NCI-H1092 treated with DMSO at 0.1 percent for 48 hours (cell line): ENCODE data around the gene ARHGAP26.
A peak's percentile ranks its signal among the peaks of the same experiment; 100 is the strongest.

ENCODE experiments used
- DNase-seq: peaks from one replicate; lab custom pipeline; 2025; lab: John Stamatoyannopoulos, UW

ARHGAP26 gene

DNA sequence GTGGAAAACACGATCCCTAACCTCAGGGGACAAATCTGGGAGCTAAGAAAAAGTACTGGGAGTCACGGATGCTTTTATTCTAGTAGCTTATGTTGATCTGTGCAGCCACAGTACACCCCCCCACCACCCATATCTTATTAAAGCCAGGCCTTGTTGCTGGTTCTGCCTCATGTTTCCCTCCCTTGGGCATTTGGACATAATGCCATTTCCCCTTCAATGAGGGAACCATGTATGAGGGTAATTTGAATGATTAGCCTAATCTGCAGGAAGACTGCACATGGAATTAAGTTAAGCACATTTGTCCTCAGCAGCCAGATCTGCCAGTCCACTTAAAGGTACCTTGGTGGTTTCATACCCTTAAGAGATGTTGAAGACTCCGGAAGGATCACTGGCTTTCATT lies 102.0 kb downstream of the ARHGAP26 start:
- DNase-seq, result no peak

- DNase-seq, result no peak
Observed at GRCh38 chr5:142872795-142873194, 102.6 kb downstream of the ARHGAP26 start.

DNA sequence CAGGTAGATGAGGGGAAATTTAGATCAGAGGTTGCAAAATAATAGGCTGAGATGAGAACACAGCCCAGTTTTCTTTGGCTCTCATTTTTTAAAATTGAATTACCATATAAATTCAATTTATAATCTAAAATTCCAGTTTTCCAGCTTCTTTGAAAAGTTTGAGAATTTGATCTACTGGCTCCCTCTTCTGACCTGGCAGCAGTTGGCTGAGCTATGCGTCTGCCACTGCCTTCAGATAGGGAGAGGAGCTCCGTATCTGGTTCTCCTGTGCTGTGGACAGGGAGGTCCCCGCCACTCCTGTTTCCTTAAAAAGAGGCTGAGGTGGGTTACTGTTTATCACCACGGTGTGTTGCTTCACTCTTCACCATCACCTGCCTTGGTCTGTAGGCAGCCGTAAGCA lies 103.7 kb downstream of the ARHGAP26 start:
- DNase-seq, result no peak

GRCh38 chr5:142874540-142874939 lies 104.4 kb downstream of the ARHGAP26 start:
- DNase-seq, result no peak

GRCh38 chr5:142875936-142876335 lies 105.8 kb downstream of the ARHGAP26 start:
- no peak for DNase-seq

GRCh38 chr5:142876817-142877216 lies 106.6 kb downstream of the ARHGAP26 start:
- DNase-seq, result no peak

DNA sequence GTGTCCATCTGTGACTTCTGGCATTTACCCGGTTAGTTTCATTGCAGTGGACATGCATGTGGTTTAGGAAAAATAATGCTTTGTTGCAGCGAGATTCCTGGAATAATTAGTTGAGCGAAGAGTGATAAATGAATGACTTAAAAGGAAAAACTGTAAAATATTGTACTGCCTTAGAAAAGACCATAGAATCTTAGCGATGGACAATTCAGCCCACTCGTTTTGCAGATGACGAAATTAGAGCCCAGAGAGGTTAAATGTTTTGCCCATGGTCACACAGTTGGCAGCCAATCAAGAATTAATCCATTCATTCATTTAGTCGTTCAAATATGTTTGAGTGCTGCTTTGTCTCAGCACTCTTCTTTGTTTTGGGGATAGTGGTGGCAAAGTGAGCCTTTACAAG lies 107.9 kb downstream of the ARHGAP26 start:
- DNase-seq, result no peak

GRCh38 chr5:142878638-142879037 lies 108.5 kb downstream of the ARHGAP26 start:
- DNase-seq, result no peak

- no peak for DNase-seq
Observed at GRCh38 chr5:142881076-142881783, 111.1 kb downstream of the ARHGAP26 start.

GRCh38 chr5:142881784-142882126 lies 111.6 kb downstream of the ARHGAP26 start:
- DNase-seq, result no peak

- DNase-seq, result no peak
Observed at GRCh38 chr5:142883025-142883424, 112.8 kb downstream of the ARHGAP26 start.

DNA sequence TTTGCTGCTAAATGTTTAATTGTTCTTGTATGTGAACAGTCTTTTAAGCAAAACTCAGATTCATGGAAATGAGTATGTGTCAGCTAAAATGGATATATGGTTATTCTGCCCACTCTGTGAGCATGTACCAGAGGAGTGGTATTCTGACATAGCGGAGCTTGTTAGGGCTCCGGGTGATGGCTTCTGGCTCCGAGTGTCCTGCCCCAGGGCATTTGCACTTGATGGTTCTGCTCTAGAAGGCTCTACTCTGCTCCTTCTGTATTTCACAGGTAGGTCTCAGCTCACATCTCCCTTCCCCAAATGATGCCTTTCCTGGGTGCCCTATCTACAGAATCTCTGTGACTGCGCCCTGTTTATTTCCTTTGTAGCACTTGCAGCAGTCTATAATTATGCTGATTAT lies 113.3 kb downstream of the ARHGAP26 start:
- DNase-seq, result no peak

GRCh38 chr5:142884029-142884428 lies 113.9 kb downstream of the ARHGAP26 start:
- DNase-seq, result no peak

DNA sequence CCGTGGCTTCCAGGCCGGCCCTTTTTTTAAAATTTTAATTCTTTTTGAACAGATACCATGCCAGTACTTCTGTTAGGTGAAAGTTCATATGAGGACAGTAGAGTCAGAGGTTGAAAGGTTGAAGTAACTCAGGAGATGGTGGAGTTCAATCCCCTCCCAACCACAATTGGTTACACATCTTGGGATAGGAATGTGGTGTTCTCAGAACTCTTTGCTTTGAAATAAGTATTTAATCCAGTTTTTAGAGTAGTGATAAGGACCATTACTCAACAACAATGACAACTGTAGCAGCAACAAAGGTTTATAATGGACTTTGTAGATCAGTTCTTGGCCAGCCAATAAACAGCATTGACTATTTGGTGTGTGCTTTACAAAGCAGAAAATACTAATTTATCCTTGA lies 116.0 kb downstream of the ARHGAP26 start:
- no peak for DNase-seq

DNA sequence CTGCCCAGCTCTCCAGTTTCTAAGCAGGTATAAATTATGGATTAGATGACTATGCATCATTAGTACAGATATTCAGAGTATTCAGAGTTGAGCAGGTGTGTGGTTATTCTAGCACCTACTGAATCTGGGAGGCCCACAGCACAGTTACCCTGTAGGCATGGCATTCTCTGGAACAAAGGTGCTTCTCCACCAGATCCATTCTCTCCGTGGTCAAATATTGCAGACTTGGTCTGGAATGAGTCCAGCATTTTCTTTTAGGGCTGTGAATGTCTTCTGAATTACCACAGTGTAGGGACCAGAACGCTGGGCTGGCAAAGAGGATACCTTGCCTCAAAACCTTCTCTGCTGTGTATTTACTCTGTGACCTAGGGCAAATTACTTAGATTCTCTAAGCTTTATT lies 116.8 kb downstream of the ARHGAP26 start:
- no peak for DNase-seq

DNA sequence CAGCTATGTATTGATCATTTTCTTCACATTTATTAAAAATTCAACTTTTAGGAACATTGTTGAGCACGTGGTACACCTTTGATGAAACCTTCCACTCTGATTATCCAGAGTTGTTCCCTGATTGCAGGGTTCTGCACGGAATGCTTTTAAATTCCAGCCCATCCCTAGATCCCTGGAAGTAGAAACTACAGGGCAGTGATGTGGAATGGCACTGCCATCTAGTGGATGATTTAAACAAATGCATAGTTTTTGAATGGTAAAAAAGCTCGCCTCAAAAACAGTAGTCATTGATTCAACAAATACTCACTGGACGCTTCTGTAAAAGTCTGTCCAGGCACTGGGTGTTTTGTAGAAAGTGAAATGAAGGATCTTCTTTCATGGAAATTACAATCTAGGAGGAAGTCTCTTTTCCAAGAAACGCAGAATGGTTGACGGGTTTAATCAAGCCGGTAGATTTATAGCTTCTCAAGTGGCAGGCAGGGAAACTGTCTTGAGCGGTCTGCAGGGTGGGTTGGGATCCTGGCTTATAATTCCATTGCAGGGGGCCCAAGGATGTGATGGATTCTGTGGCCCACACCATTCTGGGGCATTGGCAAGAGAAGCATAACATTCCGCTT lies 118.4 kb downstream of the ARHGAP26 start:
- peak; percentile 33 for DNase-seq

- DNase-seq, result no peak
Observed at GRCh38 chr5:142892021-142892420, 121.8 kb downstream of the ARHGAP26 start.

DNA sequence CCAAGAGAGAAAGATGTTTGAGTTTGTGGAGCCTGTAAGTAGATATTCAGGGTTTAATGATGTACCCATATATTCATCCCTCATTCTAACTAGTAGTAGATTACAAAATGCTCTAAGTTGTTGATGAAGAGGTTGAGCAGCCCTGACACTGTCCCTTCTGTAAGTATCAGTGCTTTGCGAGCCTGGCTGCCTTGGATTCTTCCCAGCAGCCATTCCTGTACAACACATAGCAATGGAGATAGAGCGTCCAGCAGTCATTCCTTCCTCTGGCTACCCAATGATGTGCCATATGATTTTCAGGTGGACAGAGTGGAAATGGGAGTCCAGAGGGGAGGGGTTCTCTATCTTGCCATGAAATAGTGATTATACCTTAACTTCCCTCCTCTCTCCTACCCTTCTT lies 124.1 kb downstream of the ARHGAP26 start:
- DNase-seq, result no peak

DNA sequence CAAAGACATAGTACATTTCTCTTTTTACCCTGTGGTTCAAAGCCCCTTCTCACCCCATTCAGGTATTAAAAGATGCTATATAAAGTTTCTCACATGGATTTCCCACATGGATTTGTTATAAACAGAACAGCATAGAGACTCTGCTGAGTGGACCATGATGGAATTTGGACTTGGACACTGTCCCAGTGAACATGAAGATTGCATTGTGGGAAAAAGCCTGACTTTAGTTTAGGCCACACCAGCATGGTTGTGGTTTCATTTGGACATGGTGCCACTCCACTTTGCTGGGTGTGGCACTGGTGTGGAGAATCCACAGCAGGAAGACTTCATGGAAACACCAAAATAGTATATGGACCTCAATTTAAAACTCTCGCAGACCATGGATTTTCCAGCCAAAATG lies 124.6 kb downstream of the ARHGAP26 start:
- DNase-seq, result no peak

- DNase-seq, result no peak
Observed at GRCh38 chr5:142896325-142897007, 126.3 kb downstream of the ARHGAP26 start.

GRCh38 chr5:142897328-142897727 lies 127.2 kb downstream of the ARHGAP26 start:
- no peak for DNase-seq

DNA sequence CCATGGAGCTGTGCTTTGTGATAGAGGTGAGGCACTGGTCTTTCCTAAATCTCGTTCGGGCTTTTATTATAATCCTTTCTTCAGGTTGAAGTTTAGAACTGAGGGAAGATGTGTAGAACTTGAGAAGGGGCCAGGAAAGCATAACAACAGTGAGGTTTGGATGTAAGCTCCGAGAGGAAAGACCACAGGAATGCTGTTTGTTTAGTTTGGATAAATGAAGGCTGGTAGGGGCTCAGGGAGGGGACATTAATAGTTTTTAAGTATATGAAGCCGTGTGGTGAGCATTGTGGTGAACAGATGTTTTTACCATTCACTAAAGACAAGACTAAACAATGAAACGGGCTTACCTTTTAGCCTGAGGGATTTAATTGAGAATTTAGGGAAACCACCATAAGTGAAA lies 130.8 kb downstream of the ARHGAP26 start:
- no peak for DNase-seq

DNA sequence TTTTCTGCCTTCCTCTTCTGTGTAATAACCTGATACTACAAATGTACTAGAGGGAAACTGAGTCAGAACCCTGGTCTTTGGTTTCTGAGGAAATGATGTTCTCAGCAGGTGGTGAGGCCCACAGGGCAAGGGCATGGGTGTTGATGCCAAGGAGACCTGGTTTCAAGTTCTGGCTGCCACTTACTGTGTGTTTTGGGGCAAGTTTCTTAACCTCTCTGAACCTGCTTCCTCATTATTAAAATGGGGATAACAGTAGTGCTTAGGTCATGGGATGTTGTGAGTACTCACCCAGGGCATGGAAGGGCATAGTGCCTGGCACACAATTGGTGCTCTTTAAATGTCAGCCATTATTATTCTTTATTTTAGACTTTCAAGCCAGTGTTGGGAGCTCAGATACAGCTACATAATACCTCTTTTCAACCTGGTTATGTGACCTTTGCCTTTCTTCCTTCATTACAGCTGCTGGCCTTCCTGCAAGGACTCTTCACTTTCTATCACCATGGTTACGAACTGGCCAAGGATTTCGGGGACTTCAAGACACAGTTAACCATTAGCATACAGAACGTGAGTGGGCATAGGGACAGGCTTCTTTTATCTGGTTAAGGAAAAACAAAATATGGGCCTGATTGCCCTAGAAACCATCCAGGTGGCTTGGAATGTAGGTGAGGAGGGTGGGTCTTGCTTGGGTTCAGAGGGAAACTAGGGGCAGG lies 131.5 kb downstream of the ARHGAP26 start:
- DNase-seq, result no peak
